Stimulated activated CD4-positive, alpha-beta T cell treated with anti-CD3 and anti-CD28 coated beads, Interleukin-12 subunit alpha, Interleukin-12 subunit beta, amount 100 ng/mL, for 24 hours (primary cell): ENCODE data around the gene NOS3.

Experiments
- DNase-seq, 2 experiments: peaks; one replicate each; pipeline ENCODE4 v3.0.0-alpha.2; 2020; ENCODE audit warnings: low read depth in 2 of 2

Gene NOS3

DNA sequence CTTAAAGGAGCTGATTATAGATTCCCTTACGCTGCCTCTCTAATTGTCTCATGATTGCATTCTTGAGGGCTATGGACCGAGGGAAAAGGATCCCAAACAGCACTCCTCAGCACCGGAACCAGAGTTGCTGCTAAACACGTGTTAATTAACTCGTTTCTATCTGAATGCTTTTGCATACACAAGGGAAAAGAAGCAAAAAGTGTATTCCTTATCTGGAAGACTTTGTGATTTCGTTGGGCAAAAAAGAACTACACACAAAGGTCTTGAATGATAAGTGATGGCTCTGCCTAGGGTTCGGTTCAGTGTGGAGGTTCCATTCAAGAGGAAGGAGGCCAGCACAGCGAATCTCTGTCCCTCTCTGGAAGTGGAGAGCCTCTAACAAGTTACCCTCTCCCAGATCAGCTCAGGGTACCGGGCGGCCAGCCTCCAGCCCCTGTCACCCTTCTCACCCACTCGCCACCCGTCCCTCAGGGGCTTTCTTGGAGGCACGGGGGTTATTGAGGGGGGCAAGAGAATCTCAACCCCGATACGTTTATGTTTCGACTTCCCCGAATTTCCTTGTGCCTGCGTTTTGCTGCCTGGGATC is 68.1 kb downstream of the NOS3 start:
- no peak for DNase-seq

DNA sequence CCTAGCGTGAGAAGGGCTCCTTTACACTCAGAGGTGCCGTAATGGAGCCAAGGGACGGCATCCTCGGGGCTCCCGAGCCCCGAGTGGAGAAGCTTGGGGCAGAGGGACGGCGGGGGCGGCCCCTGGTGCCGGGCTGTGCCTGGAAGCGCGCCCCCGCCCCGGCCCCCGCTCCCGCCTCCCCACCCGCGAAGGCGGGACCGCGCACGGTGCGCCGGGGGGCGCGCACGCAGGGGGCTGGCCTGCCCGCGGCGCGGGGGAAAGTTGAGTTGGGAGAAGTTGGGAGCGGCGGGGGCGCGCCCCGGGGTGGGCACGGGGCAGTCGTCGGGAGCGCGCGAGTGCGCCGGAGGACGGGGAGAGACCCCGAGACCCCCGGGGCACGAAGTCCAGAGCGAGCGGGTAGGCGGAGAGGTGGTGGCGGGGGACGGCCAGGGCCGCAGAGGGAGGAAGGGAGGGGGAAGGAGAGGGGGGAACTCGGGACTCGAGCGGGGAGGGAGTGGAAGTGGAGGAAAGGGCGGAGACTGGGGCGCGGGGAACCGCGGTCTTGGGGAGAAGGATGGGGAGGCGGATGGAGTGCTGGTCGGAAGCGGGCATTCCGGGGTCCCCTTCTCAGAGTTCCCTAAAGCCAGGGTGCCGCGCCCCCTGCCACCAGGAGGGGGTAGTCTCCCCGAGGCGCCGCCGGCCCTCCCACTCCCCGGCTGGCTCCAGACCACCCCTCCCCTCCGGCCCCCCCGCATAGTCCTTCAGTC is 68.7 kb downstream of the NOS3 start, which contains the start of gene SLC4A2:
SLC4A2 (plus strand) TSS at position 223 of the 746 bp plus-strand sequence. CDS start 2,399 bp downstream, outside the sequence.
- DNase-seq = peak in 1 of 2 experiments; percentile 57

DNA sequence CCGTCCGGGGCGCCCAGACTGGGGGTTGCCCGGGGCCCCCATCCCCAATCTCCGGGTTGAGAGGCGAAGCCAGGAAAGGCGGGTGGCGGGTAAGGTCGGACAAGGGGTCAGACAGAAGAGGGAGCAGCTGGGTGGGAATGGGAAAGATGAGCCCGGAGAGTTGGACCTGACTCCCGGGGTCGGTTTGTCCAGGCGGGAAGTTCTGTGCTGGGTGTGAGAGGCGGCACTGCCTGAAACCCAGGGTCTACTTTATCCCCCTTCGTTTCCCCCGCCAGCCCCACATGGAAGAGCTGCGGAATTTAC is 69.2 kb downstream of the NOS3 start:
- DNase-seq = no peak

DNA sequence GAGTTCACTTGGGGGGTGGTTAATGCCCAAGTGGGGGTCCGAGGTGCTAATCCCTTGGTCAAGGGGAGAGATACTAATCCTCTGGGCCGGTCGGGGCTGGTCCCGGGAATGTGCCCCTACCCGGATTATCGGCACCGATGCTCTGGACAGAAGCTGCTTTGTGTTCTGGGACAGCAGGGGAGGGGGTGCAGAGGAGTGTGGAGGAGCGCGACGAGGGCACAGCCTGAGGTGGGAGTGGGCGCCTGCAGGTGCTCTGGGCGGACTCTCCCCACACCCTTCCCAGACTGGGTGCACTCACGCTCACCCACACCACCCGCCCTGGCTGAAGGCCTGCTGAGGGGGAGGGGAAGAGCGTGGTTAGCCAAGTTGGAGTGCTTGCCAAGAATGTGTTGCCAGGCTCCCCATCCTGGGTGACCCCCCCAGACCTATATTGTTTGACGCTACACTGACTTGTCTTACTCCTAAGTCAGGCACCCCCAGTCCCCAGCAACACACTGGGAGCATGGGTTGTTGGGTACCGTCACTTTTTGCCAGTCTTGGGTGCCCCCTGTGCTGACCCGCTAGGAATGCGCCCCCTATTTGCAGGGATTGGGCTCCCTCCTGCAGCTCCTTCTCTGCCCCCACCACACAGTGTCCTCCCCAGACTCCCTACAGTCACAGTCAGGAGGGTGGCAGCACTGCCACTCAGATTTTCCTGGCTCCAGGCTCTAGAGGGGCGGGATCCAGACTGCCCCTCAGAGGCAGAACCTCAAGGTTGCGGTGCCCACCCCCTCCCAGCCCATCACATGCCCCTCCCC is 69.8 kb downstream of the NOS3 start:
- DNase-seq = no peak

DNA sequence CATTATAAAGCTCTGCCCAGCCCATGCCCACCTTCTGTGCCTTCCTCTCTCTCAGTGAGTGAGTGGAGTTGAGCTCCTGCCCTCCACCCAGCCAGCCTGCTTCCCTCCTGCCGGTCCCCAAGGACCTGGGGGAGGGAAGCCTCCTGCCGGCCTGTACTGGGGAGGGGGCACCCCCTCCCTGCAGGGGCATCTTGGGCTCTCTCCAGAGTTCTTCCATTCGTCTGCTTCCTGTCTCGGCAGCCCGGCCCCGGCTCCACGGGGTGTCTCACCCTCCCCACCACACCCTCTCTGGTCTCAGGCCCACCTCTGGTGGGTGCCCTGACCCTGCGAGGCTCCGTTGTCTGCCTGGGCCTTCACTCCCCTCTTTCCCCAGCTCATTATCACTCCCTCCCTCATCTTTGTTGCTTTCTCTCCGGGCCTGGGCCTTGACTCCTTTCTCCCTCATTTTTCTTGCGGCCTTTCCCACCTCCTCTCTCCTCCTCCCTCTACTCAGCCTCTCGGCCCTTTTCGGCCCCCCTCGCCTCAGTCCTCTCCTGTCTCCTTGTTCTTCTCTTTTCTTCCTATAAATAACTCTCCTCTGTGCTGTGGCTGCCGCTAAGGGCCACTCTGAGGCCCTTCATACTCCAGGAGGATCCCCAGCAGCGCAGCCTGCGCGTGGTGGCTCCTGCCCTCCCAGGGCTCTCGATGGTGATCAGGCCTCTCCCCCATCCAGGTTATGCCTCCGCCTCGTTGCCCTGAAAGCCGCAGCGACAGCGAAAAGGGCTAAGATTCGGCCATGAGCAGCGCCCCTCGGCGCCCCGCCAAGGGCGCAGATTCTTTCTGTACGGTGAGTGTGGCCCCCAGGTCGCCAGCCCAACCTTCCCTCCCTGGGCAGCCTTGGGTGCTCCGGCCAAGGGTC is 70.6 kb downstream of the NOS3 start:
- DNase-seq = no peak

DNA sequence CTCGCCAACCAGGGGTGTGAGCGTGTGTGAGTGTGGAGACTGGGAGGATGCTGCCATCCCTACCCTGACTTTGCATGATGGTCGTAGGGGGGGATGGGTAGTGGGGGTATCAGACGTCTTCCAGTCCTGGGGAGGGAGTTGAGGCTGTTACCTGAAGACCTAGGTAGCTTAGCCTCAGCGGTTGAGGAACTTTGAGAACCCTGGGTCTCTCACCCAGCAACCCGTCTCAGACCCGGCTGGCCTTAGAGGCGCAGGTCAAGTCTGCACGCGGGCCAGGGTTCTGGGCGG is 71.2 kb downstream of the NOS3 start:
- DNase-seq = no peak

DNA sequence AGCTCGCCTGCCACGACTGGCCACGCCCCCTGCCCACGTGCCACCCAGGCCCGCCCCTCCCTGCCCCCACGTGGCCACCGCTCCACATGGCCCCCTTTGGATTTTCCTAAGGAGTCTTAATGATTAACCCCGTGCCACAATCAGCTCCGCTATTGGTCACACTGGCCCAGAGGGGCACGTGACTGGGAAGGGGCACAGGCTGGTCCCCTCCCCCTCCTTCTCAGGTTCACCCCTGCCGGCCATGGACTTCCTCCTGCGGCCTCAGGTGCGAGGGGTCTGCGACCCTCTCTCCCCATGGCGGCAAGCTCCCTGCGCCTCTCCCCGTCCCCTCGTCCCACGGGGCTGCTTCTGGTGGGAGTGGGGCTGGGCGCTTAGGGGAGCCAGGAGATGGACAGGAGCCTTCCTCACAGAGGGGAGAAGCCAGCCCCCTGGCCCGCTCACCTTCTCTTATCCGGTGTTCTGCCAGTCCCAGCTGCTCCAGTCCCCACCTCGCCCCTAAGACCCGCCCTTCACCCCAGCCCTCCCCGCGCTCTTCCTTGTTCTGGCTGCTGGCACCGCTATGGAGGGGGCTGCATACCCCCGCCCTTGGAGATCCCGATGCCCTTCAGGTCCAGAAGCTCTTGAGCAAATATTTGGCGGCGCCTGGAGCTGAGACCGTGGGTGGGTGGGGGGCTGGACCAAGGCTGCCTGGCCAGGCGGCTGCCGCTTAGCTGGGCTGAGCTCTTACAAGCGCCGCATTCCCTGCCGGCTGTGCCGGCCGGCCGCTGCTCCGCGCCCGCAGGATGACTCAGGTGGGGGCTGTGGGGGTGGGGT is 71.8 kb downstream of the NOS3 start:
- DNase-seq = no peak

DNA sequence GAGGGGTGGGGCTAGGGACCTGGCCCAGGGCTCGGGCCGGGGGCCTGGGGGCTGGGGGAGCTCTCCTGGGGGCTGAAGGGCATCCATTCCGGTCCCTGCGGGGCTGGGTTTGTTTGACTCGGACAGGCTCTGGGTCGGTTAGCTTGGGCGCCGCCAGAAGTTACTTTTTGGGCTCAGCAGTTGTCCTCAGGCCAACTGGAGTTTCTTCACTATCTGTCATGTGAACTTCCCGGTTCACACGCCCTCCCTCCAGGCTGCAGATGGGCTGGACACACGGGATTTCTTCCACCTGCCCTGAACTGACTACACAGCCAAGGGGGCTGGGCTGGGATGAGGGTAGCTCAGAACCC is 72.4 kb downstream of the NOS3 start:
- no peak for DNase-seq
